ENCODE measurements around the gene RANBP17. TPM values are rescaled to one million over a fixed set of nuclear protein-coding genes. Genes with fewer than 3 reads are reported as not detected.

RANBP17 gene
- total RNA-seq, 1 donor from 2014 or later: 0.96 TPM

GRCh38 chr5:170882345-170882744 lies 20.5 kb downstream of the RANBP17 start:
- H3K27ac ChIP-seq: no peak overlapping the region
- intact Hi-C loops (cut with DNase I): no loop called here
- no peaks in the 10 kb centered on the region for H3K27me3 ChIP-seq
- no peaks in the 10 kb centered on the region for H3K4me1 ChIP-seq
- TF ChIP-seq, protein P1, sequence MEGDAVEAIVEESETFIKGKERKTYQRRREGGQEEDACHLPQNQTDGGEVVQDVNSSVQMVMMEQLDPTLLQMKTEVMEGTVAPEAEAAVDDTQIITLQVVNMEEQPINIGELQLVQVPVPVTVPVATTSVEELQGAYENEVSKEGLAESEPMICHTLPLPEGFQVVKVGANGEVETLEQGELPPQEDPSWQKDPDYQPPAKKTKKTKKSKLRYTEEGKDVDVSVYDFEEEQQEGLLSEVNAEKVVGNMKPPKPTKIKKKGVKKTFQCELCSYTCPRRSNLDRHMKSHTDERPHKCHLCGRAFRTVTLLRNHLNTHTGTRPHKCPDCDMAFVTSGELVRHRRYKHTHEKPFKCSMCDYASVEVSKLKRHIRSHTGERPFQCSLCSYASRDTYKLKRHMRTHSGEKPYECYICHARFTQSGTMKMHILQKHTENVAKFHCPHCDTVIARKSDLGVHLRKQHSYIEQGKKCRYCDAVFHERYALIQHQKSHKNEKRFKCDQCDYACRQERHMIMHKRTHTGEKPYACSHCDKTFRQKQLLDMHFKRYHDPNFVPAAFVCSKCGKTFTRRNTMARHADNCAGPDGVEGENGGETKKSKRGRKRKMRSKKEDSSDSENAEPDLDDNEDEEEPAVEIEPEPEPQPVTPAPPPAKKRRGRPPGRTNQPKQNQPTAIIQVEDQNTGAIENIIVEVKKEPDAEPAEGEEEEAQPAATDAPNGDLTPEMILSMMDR (IDR thresholded peaks at IDR 0.05): no peak
- H3K36me3 ChIP-seq: no peaks in the 10 kb centered on the region
- no peak overlapping the region for H3K4me3 ChIP-seq
- no peaks in the 10 kb centered on the region for H3K9me3 ChIP-seq
- DNase-seq (ENCODE audit: low spot score in 2 of 2): no peak

DNA sequence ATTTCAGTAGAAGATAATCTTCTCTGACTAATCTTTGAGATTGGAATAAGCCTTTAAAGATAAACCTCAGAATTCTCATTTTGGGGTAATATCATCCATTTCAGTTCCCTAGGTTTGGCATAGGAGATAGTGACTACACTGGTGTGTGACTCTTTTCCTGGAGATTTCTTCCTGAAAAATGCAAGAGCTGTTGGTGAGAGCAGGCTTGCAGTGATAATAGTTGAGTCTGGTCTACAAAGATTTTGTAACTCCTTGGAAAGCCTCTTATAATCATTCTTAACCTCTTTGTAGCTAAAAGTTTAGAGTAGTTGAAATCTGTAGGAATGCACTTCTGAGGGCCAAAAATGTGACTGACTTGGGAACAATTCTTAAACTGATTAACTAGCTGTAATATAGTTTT lies 23.4 kb downstream of the RANBP17 start:
- Histone ChIP-seq H3K27me3 (no peaks in the 10 kb centered on the region), H3K4me3 (no peak overlapping the region), H3K27ac (no peak overlapping the region), H3K4me1 (no peaks in the 10 kb centered on the region), H3K9me3 (no peaks in the 10 kb centered on the region), H3K36me3 (no peaks in the 10 kb centered on the region)
- TF ChIP-seq, protein P1 (IDR thresholded peaks at IDR 0.05): no peak
- intact Hi-C loops (cut with DNase I): no loop called here
- no peak for DNase-seq (ENCODE audit: low spot score in 2 of 2)

DNA sequence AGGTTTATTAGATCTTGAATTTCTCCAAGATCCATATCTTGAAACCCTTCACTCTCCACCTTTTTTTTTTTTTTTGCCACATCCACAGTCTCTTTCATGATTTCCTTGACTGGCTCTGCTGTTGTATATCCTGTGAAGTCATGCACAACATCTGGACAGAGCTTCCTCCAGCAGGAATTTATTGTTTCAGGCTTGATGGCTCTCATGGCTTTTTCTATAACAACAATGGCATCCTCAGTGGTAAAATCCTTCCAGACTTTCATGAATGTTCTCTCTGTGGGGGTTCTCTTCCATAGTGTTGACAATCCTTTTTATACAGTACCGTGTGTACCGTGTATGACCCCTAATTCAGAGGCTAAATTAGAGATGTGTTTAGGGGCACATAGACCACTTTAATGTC lies 24.0 kb downstream of the RANBP17 start:
- Histone ChIP-seq H3K4me3 (no peak overlapping the region), H3K4me1 (no peaks in the 10 kb centered on the region)

DNA sequence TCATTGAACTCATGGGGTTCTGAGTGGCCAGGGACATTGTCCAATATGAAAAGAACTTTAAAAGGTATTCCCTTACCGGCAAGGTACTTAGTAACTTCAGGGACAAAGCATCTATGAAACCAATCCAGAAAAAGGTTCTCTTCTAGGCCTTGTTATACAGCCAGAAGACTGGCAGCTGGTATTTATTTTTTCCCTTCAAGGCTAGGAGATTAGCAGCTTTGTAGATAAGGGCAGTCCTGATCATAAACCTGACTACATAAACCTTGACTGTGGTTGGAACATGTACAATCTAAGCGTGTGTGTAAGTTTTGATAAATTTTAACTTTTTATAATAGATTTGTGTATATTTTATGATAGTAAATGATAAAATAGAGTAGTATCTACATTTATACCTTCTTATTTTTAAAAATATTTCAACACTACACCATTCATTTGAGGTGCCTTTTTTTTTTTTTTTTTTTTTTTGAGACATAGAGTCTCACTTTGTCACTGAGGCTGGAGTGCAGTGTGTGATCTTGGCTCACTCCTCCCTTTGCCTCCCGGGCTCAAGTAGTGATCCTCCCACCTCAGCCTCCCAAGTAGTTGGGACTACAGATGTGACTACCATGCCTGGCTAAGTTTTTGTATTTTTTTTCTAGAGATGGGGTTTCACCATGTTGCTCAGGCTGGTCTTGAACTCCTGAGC lies 24.5 kb downstream of the RANBP17 start:
- Histone ChIP-seq H3K27me3 (no peaks in the 10 kb centered on the region), H3K4me1 (no peaks in the 10 kb centered on the region), H3K36me3 (no peaks in the 10 kb centered on the region), H3K9me3 (no peaks in the 10 kb centered on the region), H3K4me3 (no peak overlapping the region), H3K27ac (no peak overlapping the region)
- no peak for DNase-seq (ENCODE audit: low spot score in 2 of 2)
- intact Hi-C loops (cut with DNase I): no loop called here
- TF ChIP-seq, protein P1 (IDR thresholded peaks at IDR 0.05): no peak

More for the DNA sequence above, 24.0 kb downstream of the RANBP17 start:
- H3K36me3 ChIP-seq: no peaks in the 10 kb centered on the region
- no peaks in the 10 kb centered on the region for H3K27me3 ChIP-seq
- no peak overlapping the region for H3K27ac ChIP-seq
- TF ChIP-seq, protein P1 (IDR thresholded peaks at IDR 0.05): no peak
- H3K9me3 ChIP-seq: no peaks in the 10 kb centered on the region
- DNase-seq (ENCODE audit: low spot score in 2 of 2): no peak
- intact Hi-C loops (cut with DNase I): no loop called here

DNA sequence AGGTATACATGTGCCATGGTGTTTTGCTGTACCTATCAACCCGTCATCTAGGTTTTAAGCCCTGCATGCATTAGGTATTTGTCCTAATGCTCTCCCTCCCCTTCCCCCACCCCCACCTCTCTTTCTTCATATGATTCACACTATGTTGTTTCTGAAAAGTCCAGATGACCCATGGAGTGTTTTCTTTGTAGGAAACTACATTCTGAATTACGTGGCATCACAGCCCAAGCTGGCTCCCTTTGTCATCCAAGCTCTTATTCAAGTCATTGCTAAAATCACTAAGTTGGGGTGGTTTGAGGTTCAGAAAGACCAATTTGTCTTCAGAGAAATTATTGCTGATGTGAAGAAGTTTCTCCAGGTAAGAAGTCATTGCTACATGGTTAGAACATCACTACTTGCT lies 30.4 kb downstream of the RANBP17 start:
- no peak for DNase-seq (ENCODE audit: low spot score in 2 of 2)
- TF ChIP-seq, protein P1 (IDR thresholded peaks at IDR 0.05): no peak
- Histone ChIP-seq H3K36me3 (no peaks in the 10 kb centered on the region), H3K27me3 (no peaks in the 10 kb centered on the region), H3K27ac (no peak overlapping the region), H3K4me3 (no peak overlapping the region), H3K4me1 (no peaks in the 10 kb centered on the region), H3K9me3 (no peaks in the 10 kb centered on the region)
- intact Hi-C loops (cut with DNase I): no loop called here

DNA sequence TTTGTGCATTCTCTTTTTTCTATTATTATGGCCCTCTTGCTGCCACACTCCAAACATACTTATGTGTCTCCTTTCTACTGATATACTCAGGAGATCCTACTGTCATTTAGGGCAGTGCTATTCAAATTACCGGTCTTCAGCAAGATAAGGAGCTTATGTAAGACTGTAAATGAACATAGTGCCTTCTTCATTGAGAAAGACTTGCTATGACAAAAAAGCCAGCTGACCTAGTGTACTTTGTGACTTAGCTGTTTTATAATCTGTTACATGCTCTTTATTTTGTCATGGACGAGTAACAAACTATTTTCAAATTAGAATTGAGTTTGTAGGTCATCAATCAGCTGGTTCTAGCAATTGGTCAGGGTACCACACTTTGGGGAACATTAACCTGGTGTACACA lies 32.8 kb downstream of the RANBP17 start:
- no peak overlapping the region for H3K4me3 ChIP-seq
- no peaks in the 10 kb centered on the region for H3K4me1 ChIP-seq
- H3K9me3 ChIP-seq: no peaks in the 10 kb centered on the region
- H3K27ac ChIP-seq: no peak overlapping the region
- no peaks in the 10 kb centered on the region for H3K36me3 ChIP-seq
- TF ChIP-seq, protein P1 (IDR thresholded peaks at IDR 0.05): no peak
- intact Hi-C loops (cut with DNase I): no loop called here
- no peaks in the 10 kb centered on the region for H3K27me3 ChIP-seq
- DNase-seq (ENCODE audit: low spot score in 2 of 2): no peak

Measured in ascending aorta (tissue), 2 donors.